CD14-positive monocyte (primary cell): Measurements from ENCODE around the gene CPA4. TPM values are rescaled to one million over a fixed set of nuclear protein-coding genes. Genes with fewer than 3 reads are reported as not detected.

Source experiments
- DNase-seq, 3 donors: peaks; one replicate each; pipeline ENCODE4 v3.0.0-alpha.2; 2011 to 2022
- H2AFZ ChIP-seq: 2 replicates; pipeline ENCODE4 v1.6.0; 2012; ENCODE audit warnings: mild to moderate bottlenecking, low read depth, low read length, inconsistent platforms; ENCODE audit not compliant: insufficient read depth, poor library complexity, severe bottlenecking
- H3K27ac ChIP-seq, 2 donors: 1 replicate in 1 of 2; 2 replicates in 1 of 2; pipeline ENCODE4 v1.5.1; 2012 to 2013; ENCODE audit warnings: low read length in 2 of 2, control low read depth in 1 of 2, inconsistent platforms in 1 of 2, low read depth in 1 of 2, mild to moderate bottlenecking in 1 of 2
- H3K27me3 ChIP-seq, 2 donors: one replicate each; pipeline versions ENCODE4 v1.6.0 to v1.6.1; 2011 to 2013; ENCODE audit warnings: low read length in 2 of 2; ENCODE audit not compliant: control insufficient read depth in 2 of 2, insufficient read depth in 2 of 2
- H3K36me3 ChIP-seq, 2 donors: replicated peaks in 1 of 2; 1 replicate in 1 of 2; 2 replicates in 1 of 2; pipeline versions ENCODE4 v1.5.1 to v1.6.1; 2012 to 2013; ENCODE audit warnings: low read length in 2 of 2, control low read depth in 1 of 2, inconsistent platforms in 1 of 2, mild to moderate bottlenecking in 1 of 2; ENCODE audit not compliant: insufficient read depth in 2 of 2, control insufficient read depth in 1 of 2
- H3K4me1 ChIP-seq, 2 donors: 1 replicate in 1 of 2; 2 replicates in 1 of 2; pipeline versions ENCODE4 v1.5.1 to v1.6.1; 2012 to 2013; ENCODE audit warnings: low read length in 2 of 2, control low read depth in 1 of 2, inconsistent platforms in 1 of 2, mild to moderate bottlenecking in 1 of 2, moderate library complexity in 1 of 2; ENCODE audit not compliant: insufficient read depth in 2 of 2, control insufficient read depth in 1 of 2
- H3K4me2 ChIP-seq: replicated peaks from 2 replicates; pipeline ENCODE3; 2012; ENCODE audit warnings: low read length, moderate library complexity, mild to moderate bottlenecking; ENCODE audit not compliant: poor library complexity, severe bottlenecking; ENCODE audit errors: extremely low read depth
- H3K4me3 ChIP-seq, 3 experiments: fragments of 200-600 bp in 1 of 3; sonication (generic) in 1 of 3; replicated peaks in 1 of 3; 1 replicate in 2 of 3; 2 replicates in 1 of 3; pipeline ENCODE4 v1.5.1; 2011 to 2013; ENCODE audit warnings: low read length in 3 of 3, mild to moderate bottlenecking in 3 of 3, control low read depth in 2 of 3, low read depth in 2 of 3, inconsistent platforms in 1 of 3, moderate library complexity in 1 of 3
- H3K79me2 ChIP-seq: 2 replicates; pipeline ENCODE4 v1.6.0; 2012; ENCODE audit warnings: mild to moderate bottlenecking, control low read depth, inconsistent platforms, low read length, moderate library complexity; ENCODE audit not compliant: insufficient read depth
- H3K9ac ChIP-seq: 2 replicates; pipeline ENCODE4 v1.6.0; 2017; ENCODE audit warnings: low read length, mild to moderate bottlenecking; ENCODE audit not compliant: insufficient read depth, poor library complexity, severe bottlenecking
- H3K9me3 ChIP-seq, 2 donors: replicated peaks in 1 of 2; 1 replicate in 1 of 2; 2 replicates in 1 of 2; pipeline versions ENCODE4 v1.5.1 to v1.6.1; 2012 to 2013; ENCODE audit warnings: low read length in 2 of 2, control low read depth in 1 of 2; ENCODE audit not compliant: control insufficient read depth in 1 of 2, insufficient read depth in 1 of 2
- H4K20me1 ChIP-seq: 2 replicates; pipeline ENCODE4 v1.6.0; 2012; ENCODE audit warnings: mild to moderate bottlenecking, low read length, control low read depth, moderate library complexity; ENCODE audit not compliant: insufficient read depth
- H3K27ac Mint-ChIP-seq, 7 donors: one replicate each; pipeline ENCODE4 v1.8.0; 2020; ENCODE audit warnings: mild to moderate bottlenecking in 7 of 7, mixed read lengths in 7 of 7, moderate library complexity in 6 of 7, inconsistent platforms in 2 of 7
- H3K27me3 Mint-ChIP-seq, 3 donors: one replicate each; pipeline ENCODE4 v1.8.0; 2021 to 2022; ENCODE audit warnings: low read depth in 3 of 3, mild to moderate bottlenecking in 3 of 3, mixed read lengths in 3 of 3, moderate library complexity in 3 of 3, inconsistent platforms in 1 of 3
- H3K36me3 Mint-ChIP-seq, 2 donors: one replicate each; pipeline ENCODE4 v1.8.0; 2020; ENCODE audit warnings: mixed read lengths in 2 of 2, inconsistent platforms in 1 of 2, mild to moderate bottlenecking in 1 of 2
- H3K4me1 Mint-ChIP-seq: one replicate; pipeline ENCODE4 v1.8.0; 2020; ENCODE audit warnings: mild to moderate bottlenecking, mixed read lengths
- H3K4me3 Mint-ChIP-seq, 2 donors: one replicate each; pipeline ENCODE4 v1.8.0; 2020; ENCODE audit warnings: mild to moderate bottlenecking in 2 of 2, mixed read lengths in 2 of 2, moderate library complexity in 1 of 2
- H3K9me3 Mint-ChIP-seq, 7 donors: one replicate each; pipeline ENCODE4 v1.8.0; 2020 to 2022; ENCODE audit warnings: mixed read lengths in 7 of 7, mild to moderate bottlenecking in 6 of 7, moderate library complexity in 6 of 7, inconsistent platforms in 2 of 7
- WGBS: methylation state at CpG from one replicate; pipeline ENCODE4 v1.1.5; 2013; ENCODE audit warnings: missing lambda C conversion rate; ENCODE audit not compliant: insufficient coverage; 5-methylcytosine and 5-hydroxymethylcytosine counted together
- intact Hi-C, 2 donors: fragments of 100-400 bp; cut with micrococcal nuclease; formaldehyde crosslinking; loops; one replicate each; pipeline versions ENCODE4 v1.15.0 to v1.15.1; 2023
- polyA plus RNA-seq, 3 donors: library from polyadenylated mRNA; depleted of rRNA in 1 of 3; unstranded in 2 of 3; stranded (reverse) in 1 of 3; fragments of 300-500 nt in 2 of 3; fragments of >200 nt in 1 of 3; fragmentation: Illumina TruSeq in 2 of 3; gene quantifications; 1 replicate in 2 of 3; 2 replicates in 1 of 3; pipeline ENCODE4 v1.2.3, GENCODE V29; 2012 to 2021
- TF ChIP-seq, protein P1 (sequence below): fragments of 200-600 bp; IDR thresholded peaks from one replicate; pipeline ENCODE4 v1.8.0; 2022; ENCODE audit warnings: antibody characterized with exemption, mild to moderate bottlenecking

Gene CPA4
- polyA plus RNA-seq, 3 donors: not detected

DNA sequence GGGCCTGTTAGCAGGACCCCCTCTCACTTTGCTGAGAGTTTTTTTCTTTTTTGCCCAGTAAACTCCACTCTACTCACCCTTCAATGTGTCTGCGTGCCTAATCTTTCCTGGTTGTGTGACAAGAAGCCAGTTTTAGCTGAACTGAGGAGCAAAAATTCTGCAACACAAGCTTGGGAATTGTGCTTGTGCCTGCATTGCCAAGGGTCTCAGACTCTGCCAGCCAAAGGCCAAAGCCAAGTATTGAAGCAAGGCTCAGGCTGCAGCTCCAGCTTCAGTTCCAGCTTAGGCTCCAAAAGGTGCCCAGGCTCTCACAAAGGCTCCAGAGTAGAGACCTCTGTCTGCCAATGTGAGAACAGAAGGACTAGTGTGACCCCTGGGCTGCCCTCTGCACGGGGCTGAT is 30.5 kb upstream of the CPA4 start:
- Histone ChIP-seq H4K20me1 (no peaks in the 10 kb centered on the region), H3K79me2 (no peaks in the 10 kb centered on the region), H3K4me3 (no peak overlapping the region), H3K9ac (no peak overlapping the region), H2AFZ (no peak overlapping the region), H3K4me2 (no peak overlapping the region), H3K36me3 (no peaks in the 10 kb centered on the region), H3K27ac (no peak overlapping the region), H3K27me3 (no peaks in the 10 kb centered on the region), H3K4me1 (no peaks in the 10 kb centered on the region), H3K9me3 (peaks cover 14 to 32% of the 10 kb centered on the region in 2 donors)
- peaks cover 7 to 41% (median 22%) of the 10 kb centered on the region in 7 donors for H3K9me3 Mint-ChIP-seq
- intact Hi-C loops: no loop called here
- no peaks in the 10 kb centered on the region for H3K36me3 Mint-ChIP-seq
- 63% methylated on average over 2 of the region's 2 CpGs for WGBS
- H3K27ac Mint-ChIP-seq: no peak overlapping the region
- H3K4me3 Mint-ChIP-seq: no peak overlapping the region
- H3K4me1 Mint-ChIP-seq: no peaks in the 10 kb centered on the region
- TF ChIP-seq, protein P1, sequence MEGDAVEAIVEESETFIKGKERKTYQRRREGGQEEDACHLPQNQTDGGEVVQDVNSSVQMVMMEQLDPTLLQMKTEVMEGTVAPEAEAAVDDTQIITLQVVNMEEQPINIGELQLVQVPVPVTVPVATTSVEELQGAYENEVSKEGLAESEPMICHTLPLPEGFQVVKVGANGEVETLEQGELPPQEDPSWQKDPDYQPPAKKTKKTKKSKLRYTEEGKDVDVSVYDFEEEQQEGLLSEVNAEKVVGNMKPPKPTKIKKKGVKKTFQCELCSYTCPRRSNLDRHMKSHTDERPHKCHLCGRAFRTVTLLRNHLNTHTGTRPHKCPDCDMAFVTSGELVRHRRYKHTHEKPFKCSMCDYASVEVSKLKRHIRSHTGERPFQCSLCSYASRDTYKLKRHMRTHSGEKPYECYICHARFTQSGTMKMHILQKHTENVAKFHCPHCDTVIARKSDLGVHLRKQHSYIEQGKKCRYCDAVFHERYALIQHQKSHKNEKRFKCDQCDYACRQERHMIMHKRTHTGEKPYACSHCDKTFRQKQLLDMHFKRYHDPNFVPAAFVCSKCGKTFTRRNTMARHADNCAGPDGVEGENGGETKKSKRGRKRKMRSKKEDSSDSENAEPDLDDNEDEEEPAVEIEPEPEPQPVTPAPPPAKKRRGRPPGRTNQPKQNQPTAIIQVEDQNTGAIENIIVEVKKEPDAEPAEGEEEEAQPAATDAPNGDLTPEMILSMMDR: no peak
- no peak for DNase-seq
- peaks cover 0 to 3% (median 0%) of the 10 kb centered on the region in 3 donors for H3K27me3 Mint-ChIP-seq

DNA sequence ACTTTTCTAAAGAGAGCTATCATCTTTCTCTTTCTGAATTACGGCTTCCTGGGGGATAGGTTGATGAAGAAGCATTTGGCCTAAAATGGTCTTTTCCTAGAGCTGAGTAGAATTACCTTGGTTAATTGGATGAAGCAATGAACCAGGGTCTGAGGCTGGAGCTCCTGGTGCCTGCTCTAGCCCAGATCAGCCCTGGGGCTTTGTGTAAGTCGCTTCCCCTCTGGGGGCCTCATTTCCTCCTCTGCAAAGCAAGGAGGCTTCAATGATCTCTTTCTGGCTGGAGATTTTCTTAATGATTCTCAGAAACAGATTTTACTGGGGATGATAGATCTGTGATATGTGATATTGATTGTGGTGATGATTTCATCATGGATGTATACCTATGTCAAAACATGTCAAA is 29.8 kb upstream of the CPA4 start:
- Mint-ChIP-seq H3K27me3 (peaks cover 0 to 5% (median 0%) of the 10 kb centered on the region in 3 donors), H3K27ac (no peak overlapping the region)

More for the DNA sequence above, 29.8 kb upstream of the CPA4 start:
- Histone ChIP-seq H3K4me3 (no peak overlapping the region), H2AFZ (no peak overlapping the region), H3K27ac (no peak overlapping the region), H3K4me2 (no peak overlapping the region), H3K9ac (no peak overlapping the region), H3K36me3 (no peaks in the 10 kb centered on the region), H3K9me3 (peaks cover 11 to 25% of the 10 kb centered on the region in 2 donors), H3K79me2 (no peaks in the 10 kb centered on the region), H3K4me1 (no peaks in the 10 kb centered on the region), H3K27me3 (no peaks in the 10 kb centered on the region), H4K20me1 (no peaks in the 10 kb centered on the region)
- Mint-ChIP-seq H3K9me3 (peaks cover 6 to 34% (median 16%) of the 10 kb centered on the region in 7 donors), H3K4me3 (no peak overlapping the region), H3K4me1 (no peaks in the 10 kb centered on the region), H3K36me3 (no peaks in the 10 kb centered on the region)
- intact Hi-C loops: no loop called here
- DNase-seq: no peak
- TF ChIP-seq, protein P1: no peak
- 13% methylated on average over 1 of the region's 2 CpGs for WGBS
